ENCODE data around the gene HCRTR2.
"Not testable (repeated sequence)": the region's sequence is repeated elsewhere in the genome, so short reads cannot be mapped to it uniquely, and the experiment has no call there.

The HCRTR2 gene

DNA sequence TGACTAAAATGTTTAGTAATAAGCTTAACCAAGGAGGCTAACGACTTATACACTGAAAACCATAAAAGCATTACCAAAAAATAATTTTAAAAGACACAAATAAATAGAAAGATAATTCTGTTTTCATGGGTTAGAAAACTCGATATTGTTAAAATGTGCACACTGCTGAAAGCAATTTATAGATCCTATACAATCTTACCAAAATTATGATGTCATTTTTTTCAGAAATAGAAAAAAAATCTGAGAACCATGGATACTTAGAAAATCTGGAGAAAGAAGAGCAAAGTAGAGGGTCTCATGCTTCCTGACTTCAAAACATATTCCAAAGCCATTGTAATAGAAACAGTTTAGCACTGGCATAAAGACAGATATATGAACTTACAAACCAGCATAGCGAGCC lies 46.6 kb downstream of the HCRTR2 start:
- DNase-seq: no peak

DNA sequence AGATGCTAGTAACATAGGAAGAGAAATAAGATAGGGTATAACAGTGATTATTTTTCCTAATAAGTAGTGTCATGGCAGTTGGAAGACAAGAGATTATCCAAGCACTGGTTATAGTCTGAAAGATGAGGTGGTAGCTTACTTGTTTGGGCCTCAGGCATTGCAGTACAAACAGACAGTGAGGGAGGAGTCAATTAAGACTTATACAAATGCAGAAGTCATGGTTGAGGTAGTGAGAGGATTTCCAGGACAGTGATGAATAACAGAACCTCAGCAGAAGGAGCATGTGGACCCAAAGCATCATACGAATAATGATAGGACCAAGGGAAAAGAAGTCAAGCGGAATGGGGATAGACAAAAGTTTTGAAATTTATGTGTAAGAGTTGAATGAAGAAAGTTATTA lies 53.5 kb downstream of the HCRTR2 start:
- no peak for DNase-seq

DNA sequence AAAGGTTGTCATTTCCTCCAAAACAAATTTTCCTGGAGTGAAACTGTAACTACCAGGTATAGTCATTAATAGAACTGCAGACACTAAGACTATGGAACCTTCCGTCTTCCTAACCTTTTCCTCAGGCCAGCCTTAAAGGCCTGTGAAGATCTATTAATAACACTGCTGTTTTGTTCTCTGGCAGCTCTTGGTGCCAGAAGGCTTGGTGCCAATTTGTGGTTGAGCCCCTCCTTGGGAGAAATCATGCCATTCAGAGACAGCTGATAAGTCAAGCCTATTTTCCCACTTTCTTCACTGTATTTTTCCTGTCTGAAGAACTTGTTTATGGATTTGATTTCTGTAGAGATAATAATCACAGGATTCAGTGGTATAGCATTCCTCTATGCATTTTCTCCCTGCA lies 64.8 kb downstream of the HCRTR2 start:
- no peak for DNase-seq

DNA sequence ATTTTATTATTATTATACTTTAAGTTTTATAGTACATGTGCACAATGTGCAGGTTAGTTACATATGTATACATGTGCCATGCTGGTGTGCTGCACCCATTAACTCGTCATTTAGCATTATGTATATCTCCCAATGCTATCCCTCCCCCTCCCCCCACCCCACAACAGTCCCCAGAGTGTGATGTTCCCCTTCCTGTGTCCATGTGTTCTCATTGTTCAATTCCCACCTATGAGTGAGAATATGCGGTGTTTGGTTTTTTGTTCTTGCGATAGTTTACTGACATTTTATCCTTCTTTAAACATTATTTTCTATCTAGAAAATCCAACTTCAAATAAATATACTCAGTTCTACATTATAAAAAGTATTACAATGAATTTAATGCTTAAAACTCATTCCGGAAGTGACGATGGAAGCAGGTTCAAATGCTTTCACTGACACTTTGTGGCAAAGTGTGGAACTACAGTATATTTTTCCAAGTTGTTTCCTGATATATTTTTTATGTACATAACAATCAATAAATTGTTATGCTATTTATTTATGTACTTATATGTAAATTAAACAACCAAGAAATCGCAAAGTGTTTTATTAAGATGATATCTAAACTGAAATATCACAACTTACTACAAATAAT lies 66.8 kb downstream of the HCRTR2 start:
- peak; percentile 11 for DNase-seq

DNA sequence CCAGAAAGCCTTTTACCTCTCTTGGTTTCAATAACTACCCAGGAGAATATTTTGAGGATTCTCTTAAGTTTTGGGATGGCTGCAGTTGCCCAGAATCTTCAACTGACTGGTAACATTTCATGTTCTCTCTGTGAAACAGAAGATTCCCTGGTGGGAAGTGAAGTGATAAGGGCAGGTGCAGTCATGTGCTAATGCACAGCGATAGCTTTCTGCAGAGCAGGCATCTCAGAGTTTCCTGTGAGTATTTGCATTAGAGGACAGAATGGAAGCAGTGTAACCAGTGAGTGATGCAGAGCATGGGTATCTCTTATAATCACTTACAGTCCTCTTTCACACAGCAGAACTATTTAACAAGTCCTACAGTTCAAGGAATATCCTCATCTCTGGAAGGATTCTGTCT lies 76.1 kb downstream of the HCRTR2 start:
- DNase-seq: no peak

DNA sequence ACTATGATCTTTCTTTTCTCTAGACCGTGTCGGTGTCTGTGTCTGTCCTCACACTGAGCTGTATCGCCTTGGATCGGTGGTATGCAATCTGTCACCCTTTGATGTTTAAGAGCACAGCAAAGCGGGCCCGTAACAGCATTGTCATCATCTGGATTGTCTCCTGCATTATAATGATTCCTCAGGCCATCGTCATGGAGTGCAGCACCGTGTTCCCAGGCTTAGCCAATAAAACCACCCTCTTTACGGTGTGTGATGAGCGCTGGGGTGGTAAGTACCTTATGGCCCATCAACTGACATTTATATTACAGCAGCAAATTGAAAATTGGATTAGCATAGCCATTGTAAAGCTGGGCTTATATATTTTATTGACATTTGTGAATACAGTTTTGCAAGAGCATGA lies 80.8 kb downstream of the HCRTR2 start:
- no peak for DNase-seq

DNA sequence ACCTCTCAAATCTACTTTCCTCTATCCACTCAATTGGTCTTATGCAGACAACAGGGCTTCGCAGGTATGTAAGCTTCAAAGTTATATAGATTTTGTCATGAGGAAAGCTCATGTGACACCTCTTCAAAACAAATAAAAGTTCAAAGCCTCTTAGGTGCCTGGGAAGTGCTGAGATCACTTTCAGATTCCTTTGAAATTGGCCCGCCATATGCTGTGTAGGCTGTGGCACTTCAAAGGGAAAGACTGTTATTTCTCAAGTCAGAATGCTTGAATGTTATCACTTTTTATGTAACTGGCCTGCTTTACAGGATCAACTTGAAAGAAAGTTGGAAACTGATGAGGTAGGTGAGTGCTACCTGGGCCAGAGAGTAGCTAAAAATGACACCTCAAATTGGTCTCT lies 85.9 kb downstream of the HCRTR2 start:
- DNase-seq: no peak

DNA sequence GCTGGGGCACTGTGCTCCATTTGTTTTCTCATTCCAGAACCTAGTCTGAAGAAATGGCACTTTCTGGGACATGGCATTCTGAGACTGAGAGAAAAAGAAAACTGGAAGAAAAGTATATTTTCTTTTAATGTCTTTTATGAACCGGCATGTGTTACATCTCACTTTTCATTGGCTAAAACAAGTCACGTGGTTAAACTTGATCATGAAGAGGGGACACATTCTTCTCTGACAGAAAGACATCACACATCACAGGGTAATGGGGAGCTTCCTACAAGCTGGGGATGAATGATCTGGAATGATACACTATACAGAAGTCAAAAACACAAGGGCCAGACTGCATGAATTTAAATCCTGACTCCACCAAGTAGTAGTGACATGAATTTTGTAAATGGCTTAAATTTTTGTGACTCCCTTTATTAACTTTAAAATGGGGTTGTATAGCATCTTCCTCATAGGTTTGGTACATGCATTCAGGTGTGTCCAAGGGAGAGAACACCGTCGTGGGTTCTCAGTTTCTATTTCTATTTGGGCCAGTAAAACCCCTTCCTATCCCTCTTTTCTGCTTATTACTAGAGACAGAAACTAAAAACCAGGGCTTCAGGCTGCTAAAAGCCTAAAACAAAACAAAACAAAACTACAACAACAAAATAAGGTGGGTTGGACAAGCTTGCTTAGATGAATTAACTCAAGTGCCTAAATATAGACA lies 91.2 kb downstream of the HCRTR2 start:
- DNase-seq: no peak

DNA sequence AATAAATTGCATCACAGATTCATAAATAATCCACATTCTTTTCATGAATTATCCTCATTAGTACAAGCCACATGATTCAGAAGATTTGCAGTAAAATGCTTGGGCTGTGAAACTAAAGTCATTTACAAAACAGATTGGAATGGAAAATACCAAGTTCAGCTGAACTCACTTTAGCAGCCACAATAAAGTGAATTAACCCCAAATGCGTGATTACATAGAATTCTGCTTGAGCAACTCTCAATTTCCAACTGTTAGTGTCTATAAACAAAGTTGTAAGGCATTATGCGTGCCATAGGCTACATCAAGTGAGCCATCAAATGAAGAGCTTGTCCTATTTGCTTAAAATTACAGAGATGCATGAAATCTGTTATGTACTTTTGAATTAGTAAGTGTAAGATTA lies 92.6 kb downstream of the HCRTR2 start:
- no peak for DNase-seq

DNA sequence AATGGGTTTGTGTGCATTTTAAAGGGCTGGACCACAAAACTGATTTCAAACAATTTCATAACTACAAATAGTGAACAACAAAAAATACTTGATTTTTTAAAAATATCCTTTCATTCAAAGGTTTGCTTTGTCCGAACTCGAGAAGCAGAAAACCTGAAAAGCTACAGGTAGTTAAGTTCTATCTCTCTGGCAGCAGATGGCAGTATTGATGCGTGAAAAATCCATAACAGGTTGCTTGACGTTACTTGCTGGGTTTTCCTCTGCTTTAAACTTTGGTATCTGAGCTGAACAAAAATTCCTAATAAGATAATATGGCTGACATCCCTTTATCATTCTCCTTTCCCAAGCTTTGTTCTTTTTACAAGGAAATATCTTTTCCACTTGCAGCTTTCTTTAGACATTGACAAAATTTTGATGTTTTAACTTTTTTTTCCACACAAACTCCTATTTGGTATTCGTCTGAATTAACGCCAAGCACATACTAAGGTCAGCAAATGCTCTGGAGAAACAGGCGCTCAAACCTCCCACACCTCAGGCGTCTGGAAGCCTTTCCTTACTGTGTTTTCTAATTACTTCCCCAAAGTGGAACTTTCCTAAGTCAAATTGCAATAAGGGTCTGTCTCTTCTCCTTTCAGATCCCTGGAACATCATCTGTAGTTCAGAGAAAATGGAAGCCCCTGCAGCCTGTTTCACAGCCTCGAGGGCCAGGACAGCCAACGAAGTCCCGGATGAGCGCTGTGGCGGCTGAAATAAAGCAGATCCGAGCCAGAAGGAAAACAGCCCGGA lies 102.6 kb downstream of the HCRTR2 start:
- DNase-seq: peak; percentile 24

DNA sequence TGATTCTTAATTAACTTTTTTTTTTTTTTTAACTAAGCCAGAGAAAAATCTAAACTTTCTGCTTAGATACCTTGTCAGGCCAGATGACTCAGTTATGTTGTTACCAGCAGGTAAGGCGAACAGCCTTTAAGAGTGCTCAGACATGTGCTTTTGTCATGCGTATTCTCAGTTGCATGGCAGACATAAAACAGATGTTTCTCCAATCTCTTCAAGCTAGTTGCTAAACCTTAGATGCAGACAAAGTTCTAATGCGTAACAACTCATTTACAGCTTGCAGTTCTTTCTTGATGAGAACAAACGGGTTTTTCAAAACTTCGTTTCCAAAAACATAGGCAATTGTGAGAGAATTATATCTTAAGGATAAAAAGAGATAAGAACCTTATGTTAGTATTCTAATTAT lies 103.3 kb downstream of the HCRTR2 start:
- DNase-seq: no peak

DNA sequence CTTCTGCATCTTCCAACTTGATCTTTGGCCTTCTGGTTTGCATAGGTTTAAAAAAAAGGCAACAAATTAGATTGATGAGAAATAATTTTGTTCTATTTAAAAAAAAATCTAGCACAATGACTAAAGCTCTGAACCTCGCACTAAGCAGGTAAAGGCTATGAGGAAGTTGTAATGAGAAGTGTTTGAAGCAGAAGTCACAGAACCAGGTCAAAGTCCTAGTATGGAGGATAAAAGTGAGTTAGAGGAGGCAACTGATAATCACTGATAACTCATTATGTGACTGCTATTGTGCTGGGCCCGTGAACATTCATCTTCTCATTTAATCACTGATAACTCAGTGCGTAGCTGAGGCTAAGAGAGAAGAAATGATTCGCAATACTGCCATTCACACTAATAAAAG lies 106.9 kb downstream of the HCRTR2 start:
- DNase-seq: no peak

DNA sequence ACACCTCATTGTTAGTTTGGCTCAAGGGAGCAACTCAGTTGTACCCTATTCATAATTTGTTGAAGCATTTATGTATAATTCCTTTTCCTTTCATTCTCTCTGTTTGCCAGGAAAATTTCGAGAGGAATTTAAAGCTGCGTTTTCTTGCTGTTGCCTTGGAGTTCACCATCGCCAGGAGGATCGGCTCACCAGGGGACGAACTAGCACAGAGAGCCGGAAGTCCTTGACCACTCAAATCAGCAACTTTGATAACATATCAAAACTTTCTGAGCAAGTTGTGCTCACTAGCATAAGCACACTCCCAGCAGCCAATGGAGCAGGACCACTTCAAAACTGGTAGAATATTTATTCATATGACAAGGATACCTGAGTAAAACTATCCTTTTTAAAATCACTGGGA lies 107.8 kb downstream of the HCRTR2 start:
- no peak for DNase-seq

DNA sequence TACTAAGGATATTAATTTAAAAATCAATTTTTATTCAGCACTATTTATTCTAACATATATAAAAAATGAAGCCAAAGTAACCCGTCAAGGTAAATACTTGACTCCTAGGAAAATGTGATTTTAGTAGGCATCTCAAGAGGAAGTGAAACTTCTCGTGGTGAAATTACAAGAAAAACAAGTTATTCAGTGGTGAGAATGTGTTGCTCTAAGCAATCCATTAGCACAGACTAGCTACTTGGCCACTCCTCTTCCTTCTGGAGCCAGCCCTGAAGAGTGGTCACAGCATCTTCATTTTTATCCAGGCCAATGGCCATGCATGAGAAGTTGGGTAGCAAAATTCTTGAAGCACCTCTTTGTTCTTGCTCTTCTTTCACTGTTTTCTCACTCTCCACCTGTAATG lies 112.5 kb downstream of the HCRTR2 start:
- DNase-seq: no peak

DNA sequence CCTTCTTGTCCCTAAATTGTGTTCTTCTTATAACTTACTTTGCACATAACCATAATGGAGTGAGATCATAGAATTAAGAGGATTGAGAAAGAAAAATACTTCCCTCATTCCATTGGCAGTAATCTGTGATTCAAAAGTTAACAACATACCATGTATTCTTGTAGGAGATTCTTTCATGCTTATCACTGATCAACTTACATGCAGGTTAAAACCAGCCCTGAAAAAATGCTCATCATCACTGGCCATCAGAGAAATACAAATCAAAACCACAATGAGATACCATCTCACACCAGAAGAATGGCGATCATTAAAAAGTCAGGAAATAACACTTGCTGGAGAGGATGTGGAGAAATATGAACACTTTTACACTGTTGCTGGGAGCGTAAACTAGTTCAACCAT lies 116.4 kb downstream of the HCRTR2 start:
- DNase-seq: no peak

DNA sequence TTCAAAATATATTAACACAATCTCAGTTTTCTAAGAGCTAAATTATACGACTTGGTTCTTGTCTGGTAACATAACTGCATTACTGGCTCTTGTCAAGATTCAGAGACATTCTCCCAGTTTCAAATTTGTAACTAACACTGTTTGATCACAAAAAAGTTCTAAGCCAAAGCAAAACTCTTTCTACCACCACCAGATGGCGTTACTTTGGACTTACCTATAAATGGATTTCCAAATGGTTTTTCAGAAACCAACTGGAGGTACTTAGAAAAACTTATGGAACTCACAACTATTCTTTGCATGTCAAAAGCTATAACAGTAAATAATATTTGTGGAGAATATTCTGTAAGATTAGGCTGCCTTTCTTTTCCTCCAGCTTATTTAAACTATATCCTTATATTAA lies 118.8 kb downstream of the HCRTR2 start:
- no peak for DNase-seq

DNA sequence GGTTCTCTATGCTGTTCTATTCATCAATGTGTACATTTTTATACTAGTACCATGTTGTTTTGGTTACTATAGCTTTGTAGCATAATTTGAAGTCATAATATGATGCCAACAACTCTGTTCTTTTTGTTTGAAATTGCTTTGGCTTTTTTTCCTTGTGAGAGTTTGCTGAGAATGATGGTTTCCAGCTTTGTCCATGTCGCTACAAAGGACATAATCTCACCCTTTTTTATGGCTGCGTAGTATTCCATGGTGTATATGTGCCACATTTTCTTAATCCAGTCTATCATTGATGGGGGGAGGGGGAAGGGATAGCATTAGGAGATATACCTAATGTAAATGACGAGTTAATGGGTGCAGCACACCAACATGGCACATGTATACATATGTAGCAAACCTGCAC lies 122.9 kb downstream of the HCRTR2 start:
- DNase-seq: not testable (repeated sequence)

DNA sequence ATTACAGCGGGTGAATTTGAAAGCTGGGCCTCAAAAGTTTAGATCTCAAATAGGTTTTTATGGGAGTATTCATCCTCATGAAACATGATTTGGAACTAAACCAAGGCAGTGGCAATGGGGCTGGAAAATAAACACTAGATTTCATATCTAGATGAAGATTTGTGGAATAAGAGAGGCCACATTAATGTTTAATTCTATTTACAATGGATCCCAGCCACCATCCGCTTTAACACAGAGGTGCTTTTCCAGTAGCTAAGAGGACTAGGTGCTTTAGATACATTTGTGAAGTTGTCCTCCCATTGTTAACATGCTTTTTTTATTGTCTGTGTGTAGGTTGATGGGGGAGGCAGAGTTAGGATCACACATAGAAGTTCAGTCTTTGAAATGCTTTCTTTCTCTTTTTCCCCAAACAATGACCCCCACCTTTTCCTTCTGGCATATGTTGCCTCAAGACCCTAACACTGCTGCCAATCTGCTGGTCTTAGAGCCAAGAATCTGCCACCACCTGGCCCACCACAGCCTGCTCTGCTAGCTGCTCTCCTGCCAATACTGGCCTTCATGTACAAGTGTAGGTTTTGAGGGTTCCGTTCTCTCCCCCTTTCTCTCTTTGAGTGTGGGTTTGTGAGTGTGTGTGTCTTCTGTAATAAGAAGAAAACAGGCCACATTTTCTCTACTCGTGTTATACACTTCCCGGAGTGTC lies 125.1 kb downstream of the HCRTR2 start:
- DNase-seq: no peak

DNA sequence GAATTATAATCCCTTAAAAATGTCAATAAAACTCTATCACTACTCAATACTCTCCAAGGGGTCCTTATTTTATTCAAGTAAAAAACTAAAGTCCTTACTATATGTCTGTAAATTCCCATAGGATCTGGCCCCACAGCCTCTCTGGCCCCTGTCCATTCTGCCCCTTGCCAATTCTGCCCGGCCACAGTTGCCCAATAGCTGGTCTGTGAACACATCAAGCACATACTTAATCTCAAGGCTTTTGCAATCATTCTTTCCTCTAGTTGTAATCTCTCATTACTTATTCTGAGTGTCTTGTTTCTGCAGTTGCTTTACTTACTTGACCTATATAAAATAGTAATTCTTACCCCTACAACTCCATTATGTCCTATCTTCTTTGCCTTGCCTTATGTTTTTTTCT lies 130.4 kb downstream of the HCRTR2 start:
- DNase-seq: no peak

DNA sequence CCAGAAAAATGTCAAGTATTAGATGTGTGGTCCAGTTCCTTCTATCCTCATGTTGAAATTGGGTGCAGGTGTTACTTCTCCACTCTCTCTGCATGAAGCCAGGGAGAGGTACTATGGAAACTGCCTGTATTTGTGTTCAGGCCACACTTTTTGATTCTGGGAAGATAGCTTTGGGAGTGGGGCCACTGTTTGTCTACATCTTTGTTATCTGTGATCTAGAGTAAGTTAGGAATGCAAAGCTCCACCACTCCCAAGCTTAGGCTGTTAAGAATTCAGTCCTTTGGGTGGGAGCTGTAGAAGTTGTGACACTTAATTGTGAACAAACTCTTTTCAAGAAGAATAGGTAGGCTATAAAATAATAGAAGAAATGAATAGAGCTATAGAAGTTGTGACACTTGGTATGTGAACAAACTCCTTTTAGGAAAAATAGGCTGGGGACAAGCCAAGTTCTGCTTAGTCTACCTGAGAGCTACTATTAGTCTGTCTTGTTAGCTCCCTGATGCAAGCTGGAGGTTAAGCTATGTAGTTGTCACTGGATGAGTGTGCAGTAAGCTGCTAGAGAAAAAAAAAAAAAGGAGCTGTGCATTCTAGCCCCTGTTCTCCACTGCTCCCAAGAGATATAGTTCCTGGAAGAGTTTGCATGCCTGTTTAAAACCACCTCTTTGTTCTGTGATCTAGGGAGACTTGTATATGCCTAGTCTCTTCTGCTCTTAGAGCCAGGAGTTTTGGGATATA lies 145.8 kb downstream of the HCRTR2 start:
- DNase-seq: no peak

DNA sequence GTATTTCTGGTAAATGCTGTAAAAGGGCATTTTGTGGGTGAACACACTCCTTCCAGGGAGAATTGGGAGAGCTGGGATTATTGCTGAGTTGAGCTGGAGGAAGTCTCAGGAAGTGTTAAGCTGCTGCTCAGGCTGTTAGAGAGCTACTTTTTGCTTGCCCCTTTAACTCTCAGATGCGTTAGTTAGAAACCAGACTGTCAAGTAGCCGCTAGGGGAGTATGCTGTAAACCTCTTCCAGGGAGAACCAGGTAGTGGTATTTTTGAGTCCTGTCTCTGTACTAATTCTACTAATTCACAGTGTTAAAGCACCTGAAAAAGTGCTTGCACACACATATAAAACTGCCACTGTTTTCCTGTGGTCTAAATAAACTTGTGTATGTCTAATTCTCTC lies 146.4 kb downstream of the HCRTR2 start:
- no peak for DNase-seq

DNA sequence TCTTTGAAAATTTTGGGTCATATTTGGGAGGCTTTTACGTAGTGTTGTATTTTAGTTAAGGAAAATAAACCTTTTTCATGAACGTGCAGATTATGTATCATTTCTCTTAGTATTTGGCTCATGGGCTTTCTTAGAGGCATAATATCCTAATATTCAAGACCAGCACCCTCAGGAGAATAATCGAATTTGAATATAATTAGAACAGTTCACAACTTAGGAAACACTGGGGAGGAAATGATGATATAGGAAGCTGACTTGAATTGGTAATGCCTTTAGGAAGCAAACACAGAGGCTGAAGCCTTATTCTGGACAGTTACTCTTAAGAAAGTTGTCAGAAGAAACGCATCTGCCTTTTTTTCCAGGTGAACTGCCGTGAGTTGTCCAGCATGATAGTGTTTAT lies 152.9 kb downstream of the HCRTR2 start, which contains the start of gene GFRAL:
TSS of gene GFRAL (plus strand) at position 301 of the 400 bp plus-strand sequence. CDS start at position 387, 86 bp downstream.
- DNase-seq: no peak
